Spinal cord (tissue), 10 donors: ENCODE results near the gene CYS1. TPM values are rescaled to one million over a fixed set of nuclear protein-coding genes. Genes with fewer than 3 reads are reported as not detected.
"Not testable (repeated sequence)": the region's sequence is repeated elsewhere in the genome, so short reads cannot be mapped to it uniquely, and the experiment has no call there.

Experiments used
- DNase-seq, 6 donors: peaks; one replicate each; pipeline versions ENCODE4 v3.0.0 to v3.0.0-alpha.2; 2013 to 2015; ENCODE audit warnings: low spot score in 6 of 6, low read depth in 4 of 6
- H3K27ac ChIP-seq: one replicate; pipeline ENCODE4 v1.5.1; 2013; ENCODE audit warnings: low read depth, low read length, control low read depth
- H3K27me3 ChIP-seq: one replicate; pipeline ENCODE4 v1.6.1; 2013; ENCODE audit warnings: low read length; ENCODE audit not compliant: control insufficient read depth, insufficient read depth
- H3K36me3 ChIP-seq: one replicate; pipeline ENCODE4 v1.6.1; 2013; ENCODE audit warnings: low read length; ENCODE audit not compliant: control insufficient read depth, insufficient read depth
- H3K4me1 ChIP-seq: one replicate; pipeline ENCODE4 v1.6.1; 2013; ENCODE audit warnings: low read length; ENCODE audit not compliant: control insufficient read depth, insufficient read depth
- H3K4me3 ChIP-seq: one replicate; pipeline ENCODE4 v1.5.1; 2013; ENCODE audit warnings: low read depth, low read length, control low read depth
- H3K9me3 ChIP-seq: one replicate; pipeline ENCODE4 v1.6.1; 2013; ENCODE audit warnings: low read length; ENCODE audit not compliant: control insufficient read depth, insufficient read depth
- WGBS: methylation state at CpG from one replicate; pipeline ENCODE4 v1.1.5; 2013; ENCODE audit warnings: missing lambda C conversion rate; ENCODE audit not compliant: insufficient coverage; 5-methylcytosine and 5-hydroxymethylcytosine counted together
- polyA plus RNA-seq, 2 donors: library from polyadenylated mRNA; unstranded; fragments of 120-200 nt; gene quantifications; one replicate each; pipeline ENCODE4 v1.2.1, GENCODE V29; 2013; ENCODE audit not compliant: insufficient read length in 2 of 2
- total RNA-seq, 2 donors: library from RNA; depleted of rRNA in 1 of 2; stranded (reverse); fragments of 120-200 nt in 1 of 2; fragments of >200 nt in 1 of 2; gene quantifications; one replicate each; pipeline versions ENCODE4 v1.2.3 to v1.2.4, GENCODE V29; 2013 to 2014
- donor health status: healthy.

Gene CYS1
- total and polyA plus RNA-seq, 4 donors: 2.0 to 4.1 (median 3.1) TPM

DNA sequence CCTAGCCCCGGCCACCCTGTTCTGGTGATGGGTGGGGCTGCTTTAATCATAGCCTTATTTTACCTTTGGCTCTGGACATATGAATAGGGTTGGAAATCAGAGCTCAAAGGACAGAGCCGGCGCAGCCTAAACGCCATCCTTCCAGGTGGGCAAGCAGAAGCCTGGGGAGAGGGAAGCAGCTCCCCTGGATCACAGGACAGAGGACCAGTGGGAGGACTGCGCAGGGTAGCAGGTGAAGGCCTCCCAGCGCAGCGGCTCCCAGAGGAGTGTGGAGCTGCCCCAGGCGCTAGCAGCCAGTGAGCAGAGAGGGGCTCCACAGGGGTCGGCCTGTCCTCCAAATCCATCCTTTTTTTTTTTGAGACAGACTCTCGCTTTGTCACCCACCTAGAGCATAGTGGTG lies 16.4 kb upstream of the CYS1 start:
- Histone ChIP-seq H3K9me3 (no peaks in the 10 kb centered on the region), H3K4me3 (no peak overlapping the region), H3K36me3 (no peaks in the 10 kb centered on the region), H3K4me1 (peaks cover 29% of the 10 kb centered on the region), H3K27me3 (peaks cover 6% of the 10 kb centered on the region), H3K27ac (no peak overlapping the region)
- WGBS: 91% methylated on average over 10 of the region's 10 CpGs
- no peak for DNase-seq

DNA sequence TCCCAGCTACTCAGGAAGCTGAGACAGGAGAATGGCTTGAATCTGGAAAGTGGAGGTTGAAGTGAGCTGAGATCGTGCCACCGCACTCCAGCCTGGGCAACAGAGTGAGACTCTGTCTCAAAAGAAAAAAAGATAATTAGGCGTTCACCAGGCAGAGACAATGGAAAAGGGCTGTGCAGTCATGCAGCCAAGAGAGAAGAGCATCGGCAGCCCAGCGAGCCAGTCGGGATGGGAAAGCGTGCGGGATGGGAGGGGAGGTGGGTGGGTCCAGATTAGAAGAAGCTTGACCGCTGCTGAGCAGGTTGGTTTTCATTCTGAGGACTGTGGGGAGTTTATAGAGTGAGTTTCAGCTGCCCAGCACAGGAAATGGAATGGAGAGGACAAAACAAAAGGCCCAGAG lies 15.0 kb upstream of the CYS1 start:
- Histone ChIP-seq H3K27ac (no peak overlapping the region), H3K9me3 (no peaks in the 10 kb centered on the region), H3K4me3 (no peak overlapping the region), H3K36me3 (no peaks in the 10 kb centered on the region), H3K4me1 (peaks cover 35% of the 10 kb centered on the region), H3K27me3 (peaks cover 18% of the 10 kb centered on the region)
- DNase-seq: no peak
- 60% methylated on average over 9 of the region's 9 CpGs for WGBS

DNA sequence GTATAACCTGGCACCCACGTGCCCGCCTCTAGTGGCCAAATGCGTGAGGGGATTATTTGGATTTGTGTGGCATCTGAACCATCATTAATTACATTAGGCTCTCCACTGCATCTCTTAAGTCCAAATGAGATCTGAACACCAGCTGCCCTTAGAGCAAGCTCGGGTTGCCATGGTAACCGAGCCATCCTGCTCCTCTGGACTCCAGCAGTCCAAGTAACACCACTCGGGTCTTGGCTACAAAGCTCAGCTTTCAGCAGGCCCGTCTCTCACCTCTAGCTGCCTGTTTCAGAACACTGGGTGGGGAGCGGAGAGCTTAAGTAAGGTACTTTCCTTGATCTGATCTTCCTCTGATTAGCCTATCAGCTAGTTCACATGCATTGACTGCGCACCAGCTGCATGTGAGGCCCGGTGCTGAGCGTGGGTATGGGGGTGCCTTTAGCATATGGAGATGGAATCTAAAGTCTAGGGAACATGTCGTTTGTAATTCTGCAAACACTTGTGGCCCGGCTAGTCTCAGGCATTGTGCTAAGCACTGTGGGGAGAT lies 14.1 kb upstream of the CYS1 start:
- Histone ChIP-seq H3K4me3 (no peak overlapping the region), H3K27me3 (peaks cover 23% of the 10 kb centered on the region), H3K4me1 (peaks cover 35% of the 10 kb centered on the region), H3K36me3 (no peaks in the 10 kb centered on the region), H3K27ac (no peak overlapping the region), H3K9me3 (no peaks in the 10 kb centered on the region)
- DNase-seq: peak in 4 of 6 donors; percentile 62 to 94 (median 72)
- WGBS: 38% methylated on average over 7 of the region's 13 CpGs

DNA sequence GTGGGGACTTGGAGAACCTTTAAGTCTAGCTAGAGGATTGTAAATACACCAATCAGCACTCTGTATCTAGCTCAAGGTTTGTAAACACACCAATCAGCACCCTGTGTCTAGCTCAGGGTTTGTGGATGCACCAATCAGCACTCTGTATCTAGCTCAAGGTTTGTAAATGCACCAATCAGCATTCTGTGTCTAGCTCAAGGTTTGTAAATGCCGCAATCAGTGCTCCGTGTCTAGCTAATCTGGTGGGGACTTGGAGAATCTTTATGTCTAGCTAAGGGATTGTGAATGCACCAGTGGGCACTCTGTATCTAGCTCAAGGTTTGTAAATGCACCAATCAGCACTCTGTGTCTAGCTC lies 11.7 kb upstream of the CYS1 start:
- not testable (repeated sequence) for H3K27ac ChIP-seq, H3K36me3 ChIP-seq, H3K9me3 ChIP-seq, DNase-seq, H3K4me3 ChIP-seq
- WGBS: no CpG with 5 or more reads among the region's 2 CpGs
- peaks cover 23% of the 10 kb centered on the region for H3K27me3 ChIP-seq
- H3K4me1 ChIP-seq: peaks cover 33% of the 10 kb centered on the region

DNA sequence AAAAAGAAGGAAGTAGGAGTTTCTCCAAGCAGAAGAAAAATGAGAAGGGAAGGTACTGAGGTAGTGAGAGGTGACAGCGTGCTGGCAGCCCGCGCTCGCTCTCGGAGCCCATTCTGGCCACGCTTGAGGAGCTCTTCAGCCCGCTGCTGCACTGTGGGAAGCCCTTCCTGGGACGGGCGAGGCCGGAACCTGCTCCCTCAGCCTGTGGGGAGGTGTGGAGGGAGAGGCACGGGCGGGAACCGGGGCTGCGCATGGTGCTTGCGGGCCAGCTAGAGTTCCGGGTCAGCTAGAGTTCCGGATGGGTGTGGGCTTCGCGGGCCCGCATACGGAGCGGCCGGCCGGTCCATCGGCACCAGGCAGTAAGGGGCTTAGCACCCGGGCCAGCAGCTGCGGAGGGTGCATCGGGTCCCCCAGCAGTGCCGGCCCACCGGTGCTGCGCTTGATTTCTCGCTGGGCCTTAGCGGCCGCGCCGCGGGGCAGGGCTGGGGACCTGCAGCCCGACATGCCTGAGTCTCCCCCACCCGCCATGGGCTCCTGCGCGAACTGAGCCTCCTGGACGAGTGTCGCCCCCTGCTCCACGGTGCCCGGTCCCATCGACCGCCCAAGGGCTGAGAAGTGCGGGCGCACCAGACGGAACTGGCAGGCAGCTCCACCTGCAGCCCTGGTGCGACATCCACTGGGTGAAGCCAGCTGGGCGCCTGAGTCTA lies 11.1 kb upstream of the CYS1 start:
- no peak overlapping the region for H3K4me3 ChIP-seq
- 25% methylated on average over 50 of the region's 52 CpGs for WGBS
- peaks cover 23% of the 10 kb centered on the region for H3K27me3 ChIP-seq

DNA sequence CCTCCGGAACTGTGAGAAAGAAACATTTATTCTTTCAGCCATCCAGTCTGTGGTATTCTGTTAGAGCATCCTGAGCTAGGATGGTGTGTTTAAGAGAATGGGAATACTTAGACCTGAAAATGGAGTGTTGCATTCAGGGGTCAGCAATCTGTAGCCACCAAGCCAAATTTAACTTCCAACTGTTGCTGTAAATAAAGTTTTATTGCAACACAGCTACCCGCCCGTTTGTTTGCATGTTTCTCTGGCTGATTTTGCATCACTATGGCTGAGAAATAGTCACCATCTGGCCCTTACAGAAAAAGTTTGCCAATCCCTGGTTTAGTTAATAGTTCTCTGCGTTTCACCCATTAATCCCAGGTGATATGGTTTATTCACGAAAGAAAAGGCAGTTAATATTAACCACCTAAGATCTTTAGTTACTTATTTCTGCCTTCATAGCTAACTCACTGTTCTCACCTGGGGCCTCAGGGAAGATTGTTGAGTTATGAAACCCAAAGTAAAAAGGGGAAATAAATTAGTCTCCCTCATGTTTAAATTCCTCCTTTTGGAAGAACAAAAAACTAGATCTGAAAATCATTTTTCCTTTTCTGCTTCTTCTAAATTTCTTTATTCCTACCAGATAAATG lies 9.5 kb upstream of the CYS1 start:
- WGBS: no CpG with 5 or more reads among the region's 5 CpGs
- Histone ChIP-seq H3K27me3 (peaks cover 30% of the 10 kb centered on the region), H3K9me3 (no peaks in the 10 kb centered on the region), H3K4me3 (no peak overlapping the region), H3K4me1 (peaks cover 23% of the 10 kb centered on the region), H3K36me3 (no peaks in the 10 kb centered on the region), H3K27ac (no peak overlapping the region)
- no peak for DNase-seq

More for the DNA sequence above, 11.1 kb upstream of the CYS1 start:
- H3K27ac ChIP-seq: no peak overlapping the region
- H3K4me1 ChIP-seq: peaks cover 30% of the 10 kb centered on the region
- H3K9me3 ChIP-seq: no peaks in the 10 kb centered on the region
- H3K36me3 ChIP-seq: no peaks in the 10 kb centered on the region
- no peak for DNase-seq

DNA sequence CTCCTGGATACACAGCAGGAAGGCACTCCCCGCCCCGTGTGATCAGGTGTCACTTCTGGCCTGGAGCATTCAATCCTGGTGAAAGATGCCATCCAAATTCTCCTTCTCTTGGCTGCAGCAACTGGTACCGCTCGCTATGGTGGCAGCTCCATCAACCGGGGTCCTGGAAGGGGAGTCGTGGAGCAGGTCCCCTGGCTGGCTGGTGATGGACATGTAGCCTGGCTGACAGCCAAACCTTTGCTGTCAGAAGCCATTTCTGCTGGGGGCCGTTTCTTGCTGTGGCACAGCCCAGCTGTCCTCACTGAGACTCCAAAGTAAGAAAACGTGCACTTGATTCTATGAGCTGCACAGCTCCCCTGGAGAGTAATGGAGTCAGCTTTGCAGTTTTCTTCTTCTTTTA lies 7.1 kb upstream of the CYS1 start:
- peak in 1 of 6 donors; percentile 36 for DNase-seq
- Histone ChIP-seq H3K9me3 (no peaks in the 10 kb centered on the region), H3K4me3 (no peak overlapping the region), H3K4me1 (peaks cover 10% of the 10 kb centered on the region), H3K27me3 (peaks cover 49% of the 10 kb centered on the region), H3K36me3 (no peaks in the 10 kb centered on the region), H3K27ac (no peak overlapping the region)
- 34% methylated on average over 5 of the region's 8 CpGs for WGBS

DNA sequence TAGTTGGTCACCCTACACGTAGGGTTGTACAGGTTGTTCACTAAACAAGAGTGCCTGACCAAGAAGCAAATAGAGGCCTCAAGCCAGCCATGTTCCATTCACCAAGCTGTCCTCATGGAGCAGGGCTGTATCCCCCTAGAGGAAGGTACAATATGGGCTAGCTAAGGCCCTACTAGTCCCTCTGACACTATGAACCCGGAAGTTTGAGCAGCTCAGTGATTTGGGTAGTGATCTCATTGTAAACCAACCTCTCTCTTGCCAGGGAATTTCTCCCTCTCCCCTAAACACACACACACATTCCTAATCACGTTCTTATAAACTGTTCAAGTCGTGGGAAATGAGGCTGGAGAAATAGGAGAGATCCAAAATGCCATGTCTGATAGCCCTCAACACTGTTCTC lies 6.7 kb upstream of the CYS1 start:
- Histone ChIP-seq H3K4me3 (no peak overlapping the region), H3K27me3 (peaks cover 50% of the 10 kb centered on the region)
- WGBS: 100% methylated on average over 1 of the region's 4 CpGs

DNA sequence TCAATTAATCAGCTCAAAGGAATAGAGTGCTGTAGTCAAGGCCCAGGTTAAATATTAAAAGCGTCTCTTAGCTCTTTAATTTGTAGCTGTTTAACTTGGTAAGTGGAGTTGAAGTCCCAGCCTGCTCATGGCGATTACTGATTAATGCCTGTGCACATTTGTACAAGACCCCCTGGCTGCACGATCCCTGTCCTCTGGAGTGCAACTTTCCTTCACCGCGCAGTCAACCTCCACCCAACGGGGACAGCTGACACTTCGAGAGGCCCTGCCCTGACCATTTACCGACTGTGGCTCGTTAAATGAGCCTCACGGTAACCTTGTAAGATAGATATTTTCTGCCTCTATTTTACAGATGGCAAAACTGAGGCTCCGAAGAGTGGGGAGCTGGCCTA lies 5.5 kb upstream of the CYS1 start:
- no peak overlapping the region for H3K27ac ChIP-seq
- H3K36me3 ChIP-seq: no peaks in the 10 kb centered on the region
- H3K4me3 ChIP-seq: no peak overlapping the region
- H3K9me3 ChIP-seq: no peaks in the 10 kb centered on the region
- peaks cover 4% of the 10 kb centered on the region for H3K4me1 ChIP-seq
- H3K27me3 ChIP-seq: peaks cover 46% of the 10 kb centered on the region
- no peak for DNase-seq
- WGBS: 77% methylated on average over 11 of the region's 11 CpGs

More for the DNA sequence above, 6.7 kb upstream of the CYS1 start:
- no peak for DNase-seq
- Histone ChIP-seq H3K36me3 (no peaks in the 10 kb centered on the region), H3K27ac (no peak overlapping the region), H3K9me3 (no peaks in the 10 kb centered on the region), H3K4me1 (peaks cover 10% of the 10 kb centered on the region)
